H54 (cell line): ENCODE data around the gene EVA1B.

Experiments used
- DNase-seq: peaks from one replicate; pipeline ENCODE4 v3.0.0; 2011; ENCODE audit warnings: low spot score, mixed read lengths; ENCODE audit not compliant: insufficient read length
- FAIRE-seq: peaks from 3 replicates; lab custom pipeline; 2011; peaks lifted over from hg19 to GRCh38; lab: Jason Lieb, UNC
- POLR2A ChIP-seq: IDR thresholded peaks from 2 replicates; pipeline ENCODE4 v1.6.1; 2011; ENCODE audit warnings: low read depth, mild to moderate bottlenecking, low read length

EVA1B gene

DNA sequence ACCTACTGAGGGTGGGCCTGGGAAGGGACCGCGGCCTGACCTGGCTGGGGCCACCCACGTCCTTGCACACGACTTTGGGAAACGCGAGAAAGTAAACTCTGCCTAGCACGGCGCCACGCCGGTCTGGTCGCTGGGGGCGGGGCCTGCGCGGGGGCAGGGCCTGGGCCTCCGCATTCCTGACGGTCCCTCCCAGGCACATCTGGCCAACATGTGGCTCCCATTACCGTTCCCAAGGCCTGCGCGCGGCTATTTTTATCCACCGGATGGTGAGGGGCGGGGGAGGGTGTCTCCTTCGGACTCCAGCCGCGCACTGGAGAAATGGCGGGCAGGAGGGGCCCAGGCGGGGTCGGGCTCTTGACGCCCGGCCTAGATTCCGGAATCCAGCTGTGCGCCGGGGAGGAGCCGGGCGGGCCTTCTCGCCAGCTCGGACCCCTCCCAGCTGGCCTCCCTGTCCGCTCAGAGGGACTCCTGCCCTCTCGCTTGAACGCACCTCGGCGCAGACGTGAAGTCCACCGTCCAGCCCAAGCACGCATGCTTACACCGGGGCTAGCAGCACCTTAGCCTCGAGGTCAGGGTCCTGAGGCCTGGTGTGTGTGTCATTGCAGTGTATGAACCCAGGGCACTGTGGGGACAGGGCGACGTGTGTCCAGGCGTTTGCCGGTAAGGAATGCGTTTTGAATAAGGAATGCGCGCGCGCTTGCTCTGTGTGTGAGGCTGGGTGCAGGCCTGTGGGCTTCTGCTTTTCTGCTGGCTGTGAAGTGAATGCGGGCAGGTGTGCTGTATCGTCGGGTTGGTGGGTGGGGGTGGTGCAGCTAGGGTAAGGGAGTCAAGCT lies 2.1 kb downstream of the EVA1B start:
- no peak for TF ChIP-seq POLR2A
- DNase-seq (no peak), FAIRE-seq (no peak)

GRCh38 chr1:36320767-36321118 lies 2.7 kb downstream of the EVA1B start:
- DNase-seq: no peak
- TF ChIP-seq POLR2A: no peak
- FAIRE-seq: no peak

DNA sequence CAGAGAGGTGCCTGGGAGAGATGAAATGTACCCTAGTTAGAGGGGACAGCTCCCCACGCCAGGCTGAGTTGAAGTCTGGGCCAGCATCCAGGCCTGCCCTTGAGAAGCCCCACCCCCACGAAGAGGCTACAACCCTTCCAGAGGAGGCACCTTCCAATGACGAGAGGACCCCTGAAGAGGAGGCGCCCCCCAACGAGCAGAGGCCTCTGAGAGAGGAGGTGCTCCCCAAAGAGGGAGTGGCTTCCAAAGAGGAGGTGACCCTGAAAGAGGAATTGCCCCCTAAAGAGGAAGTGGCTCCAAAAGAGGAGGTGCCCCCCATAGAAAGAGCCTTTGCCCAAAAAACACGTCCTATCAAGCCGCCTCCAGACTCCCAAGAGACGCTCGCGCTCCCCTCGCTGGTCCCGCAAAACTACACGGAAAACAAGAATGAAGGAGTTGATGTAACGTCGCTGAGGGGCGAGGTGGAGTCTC lies 3.1 kb downstream of the EVA1B start:
- TF ChIP-seq POLR2A: no peak
- DNase-seq: no peak
- FAIRE-seq: no peak

GRCh38 chr1:36309397-36309796 lies 14.0 kb downstream of the EVA1B start:
- no peak for DNase-seq
- FAIRE-seq: no peak
- TF ChIP-seq POLR2A: no peak

DNA sequence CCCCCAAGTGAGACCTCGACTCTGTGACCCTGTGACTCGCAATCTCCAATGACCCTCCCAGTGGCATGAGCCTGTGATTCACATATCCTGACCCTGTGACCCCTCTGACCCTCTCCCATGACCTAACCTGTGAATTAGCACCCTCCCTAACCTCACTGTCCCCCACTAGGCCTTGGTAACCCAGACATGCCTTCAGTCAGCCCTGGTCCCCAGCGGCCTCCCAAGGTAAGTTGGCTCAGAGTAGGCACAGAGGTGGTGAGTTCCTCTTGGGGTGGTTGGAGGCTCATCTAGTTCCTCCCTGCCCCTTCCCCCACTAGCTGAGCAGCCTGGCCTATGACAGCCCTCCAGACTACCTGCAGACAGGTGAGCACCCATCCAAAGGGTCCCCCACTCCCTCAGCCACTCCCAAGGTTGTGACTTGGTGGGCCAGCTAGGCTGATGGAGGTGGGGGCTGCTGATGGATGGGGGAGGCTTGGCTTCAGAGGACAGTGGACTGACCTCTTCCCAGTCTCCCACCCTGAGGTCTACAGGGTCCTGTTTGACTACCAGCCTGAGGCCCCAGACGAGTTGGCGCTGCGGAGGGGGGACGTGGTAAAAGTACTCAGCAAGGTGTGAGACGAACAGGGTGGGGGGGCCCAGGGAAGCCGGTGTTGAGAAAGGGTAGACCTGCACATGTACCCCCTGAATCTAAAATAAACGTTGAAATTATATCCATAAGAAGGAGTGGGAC lies 15.7 kb downstream of the EVA1B start:
- DNase-seq (no peak), FAIRE-seq (no peak)
- no peak for TF ChIP-seq POLR2A

- TF ChIP-seq POLR2A: no peak
- FAIRE-seq (no peak), DNase-seq (no peak)
Measured at GRCh38 chr1:36306902-36307456, 16.5 kb downstream of the EVA1B start.

DNA sequence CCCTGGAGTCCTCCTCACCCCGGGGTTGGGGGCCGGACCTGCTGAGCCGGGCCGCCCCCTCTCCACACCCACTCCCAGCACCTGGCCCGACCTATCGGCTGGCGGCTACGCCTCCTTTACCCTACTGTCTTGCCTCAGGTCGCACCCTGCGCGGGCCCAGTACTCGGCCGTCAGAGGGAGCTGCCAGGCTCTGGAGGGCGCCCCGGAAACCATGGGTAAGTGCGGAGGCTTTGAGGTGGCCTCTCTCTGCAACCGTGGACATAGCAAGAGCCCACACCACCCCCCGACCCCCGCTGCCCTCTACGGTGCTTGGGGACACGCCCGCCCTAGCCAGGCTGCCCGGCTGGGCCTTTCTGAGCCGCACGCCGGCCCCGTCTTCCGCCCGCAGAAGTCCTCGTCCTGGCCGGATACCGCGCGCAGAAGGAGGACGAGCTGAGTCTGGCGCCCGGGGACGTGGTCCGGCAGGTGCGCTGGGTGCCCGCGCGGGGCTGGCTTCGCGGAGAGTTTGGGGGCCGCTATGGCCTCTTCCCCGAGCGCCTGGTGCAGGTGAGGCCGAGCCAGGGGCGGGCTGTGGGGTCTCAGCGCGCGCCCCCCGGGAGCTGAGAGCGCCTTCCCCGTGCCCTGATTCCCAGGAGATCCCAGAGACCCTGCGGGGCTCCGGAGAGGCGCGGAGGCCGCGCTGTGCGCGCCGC lies 17.1 kb downstream of the EVA1B start, which contains the start of gene SH3D21:
TSS of gene SH3D21 (plus strand) at position 159 of the 692 bp plus-strand sequence. CDS start at position 212, 53 bp downstream.
- FAIRE-seq: no peak
- TF ChIP-seq POLR2A: no peak

GRCh38 chr1:36305915-36306209 lies 17.6 kb downstream of the EVA1B start:
- TF ChIP-seq POLR2A: no peak
- DNase-seq: no peak

More for the DNA sequence above, 17.1 kb downstream of the EVA1B start, which contains the start of gene SH3D21:
- DNase-seq: no peak

DNA sequence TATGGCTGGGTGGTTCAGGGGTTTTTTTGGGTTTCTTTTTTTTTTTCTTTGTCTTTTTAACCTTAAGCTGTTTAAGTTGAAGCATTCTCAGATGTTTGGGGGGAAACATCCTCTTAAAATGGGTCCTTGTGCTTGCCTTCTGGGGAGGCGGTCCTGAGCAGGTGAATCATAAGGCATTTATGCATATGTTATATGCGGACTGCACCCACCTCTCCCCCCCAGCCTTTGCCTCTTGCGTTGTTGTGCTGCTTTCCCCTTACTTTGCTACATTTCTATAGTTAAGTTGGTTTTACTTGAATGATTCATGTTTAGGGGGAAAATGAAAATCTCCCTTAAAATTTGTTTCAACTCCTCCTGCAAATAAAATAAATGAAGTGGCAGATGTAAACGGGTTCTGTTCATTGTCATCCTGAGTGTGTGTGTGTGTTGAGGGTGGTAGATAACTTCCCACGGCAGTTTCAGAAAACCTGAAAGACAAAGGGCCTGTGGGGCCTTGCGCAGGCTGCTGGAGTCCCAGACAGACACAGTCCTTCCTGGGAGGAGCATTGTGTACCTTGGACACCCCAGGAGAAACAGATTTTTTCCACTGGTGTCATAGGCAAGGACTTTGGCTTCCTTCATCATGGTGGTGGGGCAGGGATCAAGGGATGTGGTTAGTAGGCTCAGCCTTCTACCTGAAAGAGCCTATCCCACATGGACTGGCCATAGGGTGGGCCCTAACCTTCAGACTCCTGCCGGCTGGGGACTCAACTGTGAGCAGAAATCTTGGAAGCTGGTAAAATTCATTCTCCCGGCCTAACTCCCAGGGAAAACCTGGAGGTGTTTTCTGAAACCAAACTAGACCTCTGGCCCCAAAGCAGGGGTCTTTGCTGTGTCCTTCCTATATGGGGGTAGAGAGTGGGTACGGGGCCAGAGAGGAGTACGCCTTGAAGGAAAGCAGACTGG lies 18.2 kb downstream of the EVA1B start:
- FAIRE-seq: no peak
- TF ChIP-seq POLR2A: no peak
- no peak for DNase-seq

More at GRCh38 chr1:36305915-36306209, 17.6 kb downstream of the EVA1B start:
- no peak for FAIRE-seq

- no peak for DNase-seq
- TF ChIP-seq POLR2A: no peak
- no peak for FAIRE-seq
Measured at GRCh38 chr1:36304521-36304920, 18.9 kb downstream of the EVA1B start.

GRCh38 chr1:36303650-36304360 lies 19.6 kb downstream of the EVA1B start:
- DNase-seq (no peak), FAIRE-seq (no peak)
- no peak for TF ChIP-seq POLR2A

DNA sequence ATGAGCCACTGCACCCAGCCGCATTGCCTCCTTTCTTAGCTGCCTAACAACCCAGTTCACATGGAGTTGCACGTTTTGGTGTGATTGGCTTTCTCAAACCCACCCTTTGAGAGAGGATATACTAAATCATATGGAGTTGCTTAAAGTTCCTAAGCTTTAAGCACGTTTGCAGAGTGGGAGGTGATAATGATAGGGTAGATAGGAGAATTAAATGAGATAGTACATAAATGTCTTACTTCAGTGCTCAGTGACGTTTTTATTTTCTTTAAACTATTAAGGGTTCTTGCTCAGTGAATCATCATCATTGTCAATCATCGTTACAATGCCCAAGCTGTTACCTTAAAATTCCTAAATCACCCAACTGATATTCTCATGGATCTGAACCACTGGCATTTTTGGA lies 20.2 kb downstream of the EVA1B start:
- DNase-seq (no peak), FAIRE-seq (no peak)
- TF ChIP-seq POLR2A: no peak
